K562 (cell line): Measurements from ENCODE around the gene ABCC1. TPM values are rescaled to one million over a fixed set of nuclear protein-coding genes. Genes with fewer than 3 reads are reported as not detected.

Experiments used
- GABPB1 ChIP-seq: sonication (generic); formaldehyde crosslinking; IDR thresholded peaks from 2 replicates; pipeline ENCODE4 v1.8.0; 2022; ENCODE audit warnings: mild to moderate bottlenecking, missing genetic modification reagents
- GATAD2A ChIP-seq: fragments of 450-650 bp; IDR thresholded peaks from 2 replicates; pipeline ENCODE4 v1.6.1; 2017
- HDAC3 ChIP-seq: fragments of 450-650 bp; IDR thresholded peaks from 2 replicates; pipeline ENCODE4 v1.6.1; 2018; ENCODE audit warnings: borderline replicate concordance, mild to moderate bottlenecking, moderate library complexity; ENCODE audit not compliant: partially characterized antibody
- HDAC8 ChIP-seq: fragments of 450-650 bp; IDR thresholded peaks from 2 replicates; pipeline ENCODE4 v1.6.1; 2016; ENCODE audit warnings: mild to moderate bottlenecking, missing genetic modification characterization, moderate library complexity, missing compliant biosample characterization
- HIVEP1 ChIP-seq: fragments of 250-450 bp; sonication (Bioruptor Pico); IDR thresholded peaks from 2 replicates; pipeline ENCODE4 v1.4.0; 2020; ENCODE audit warnings: mild to moderate bottlenecking
- JUNB ChIP-seq: fragments of 450-650 bp; formaldehyde crosslinking; conservative IDR thresholded peaks from 2 replicates; pipeline ENCODE4 v1.4.0; 2020; ENCODE audit warnings: mild to moderate bottlenecking
- MCM3 ChIP-seq: fragments of 450-650 bp; IDR thresholded peaks from 2 replicates; pipeline ENCODE4 v1.6.1; 2016
- PHB2 ChIP-seq: fragments of 450-650 bp; IDR thresholded peaks from 2 replicates; pipeline ENCODE4 v1.6.1; 2017; ENCODE audit warnings: low read depth
- SRSF7 ChIP-seq: fragments of 200-400 bp; formaldehyde crosslinking; optimal IDR thresholded peaks from 2 replicates; pipeline ENCODE3; 2017; ENCODE audit warnings: mild to moderate bottlenecking, low read depth, low read length
- ZKSCAN8 ChIP-seq: fragments of 200-800 bp; sonication (Bioruptor generic); IDR thresholded peaks from 2 replicates; pipeline ENCODE4 v1.6.1; 2016; ENCODE audit warnings: missing genetic modification characterization, missing compliant biosample characterization
- ZNF239 ChIP-seq: fragments of 250-450 bp; sonication (Bioruptor Pico); IDR thresholded peaks from 2 replicates; pipeline ENCODE4 v1.4.0; 2020; ENCODE audit warnings: mild to moderate bottlenecking
- ZNF282 ChIP-seq: sonication (generic); formaldehyde crosslinking; IDR thresholded peaks from 2 replicates; pipeline ENCODE4 v1.8.1; 2023; ENCODE audit warnings: missing genetic modification reagents
- ZNF316 ChIP-seq: fragments of 450-650 bp; IDR thresholded peaks from 2 replicates; pipeline ENCODE4 v1.6.1; 2016
- ZNF445 ChIP-seq: fragments of 250-450 bp; sonication (Bioruptor Pico); IDR thresholded peaks from 2 replicates; pipeline ENCODE4 v1.4.0; 2020; ENCODE audit warnings: low read depth, mild to moderate bottlenecking, moderate library complexity
- polyA plus RNA-seq, 8 experiments: library from polyadenylated mRNA; depleted of rRNA in 4 of 8; stranded (reverse) in 5 of 8; unstranded in 3 of 8; fragments of >200 nt; fragmentation: Nextera tagmentation in 2 of 8; fragmentation: Illumina TruSeq in 1 of 8; extraction: Ambion mirVana in 2 of 8; extraction: Trizol in 1 of 8; gene quantifications; 2 replicates each; pipeline versions ENCODE4 v1.2.1 to v1.2.3, GENCODE V29; 2011 to 2014; ENCODE audit warnings: inconsistent platforms in 1 of 8, missing spikeins in 1 of 8
- total RNA-seq, 7 experiments: library from RNA; depleted of rRNA in 6 of 7; stranded (reverse); fragments of >200 nt in 6 of 7; fragmentation: Illumina TruSeq in 2 of 7; extraction: Trizol in 2 of 7; gene quantifications; 2 replicates each; pipeline versions ENCODE4 v1.2.1 to v1.2.3, GENCODE V29; 2011 to 2021; ENCODE audit warnings: low replicate concordance in 1 of 7
- TF ChIP-seq, protein P1 (sequence below), 2 experiments: IDR thresholded peaks; 2 replicates each; pipeline ENCODE4 v1.6.1; 2012; ENCODE audit warnings: improper control_type of control experiment in 2 of 2, low read depth in 2 of 2, low read length in 2 of 2, borderline replicate concordance in 1 of 2
- TF ChIP-seq, protein P2 (sequence below), 2 experiments: fragments of 200-800 bp in 1 of 2; sonication (Bioruptor generic) in 1 of 2; sonication (generic) in 1 of 2; formaldehyde crosslinking in 1 of 2; IDR thresholded peaks in 1 of 2; conservative IDR thresholded peaks in 1 of 2; 2 replicates each; pipeline versions ENCODE4 v1.5.0 to v1.6.1; 2016 to 2020; ENCODE audit warnings: missing compliant biosample characterization in 1 of 2, missing genetic modification characterization in 1 of 2, missing genetic modification reagents in 1 of 2
- TF ChIP-seq, protein P3 (sequence below): fragments of 450-650 bp; formaldehyde crosslinking; conservative IDR thresholded peaks from 2 replicates; pipeline ENCODE4 v1.4.0; 2022; ENCODE audit warnings: mild to moderate bottlenecking, missing genetic modification characterization
- TF ChIP-seq, protein P4 (sequence below): fragments of 450-650 bp; IDR thresholded peaks from 2 replicates; pipeline ENCODE4 v1.6.1; 2017; ENCODE audit warnings: antibody characterized with exemption

The ABCC1 gene
- total and polyA plus RNA-seq, 9 of the 15 experiments (the other 6 are each of a cell fraction or from before 2014, with no cell fraction given), result 3.9 to 41.6 (median 10.0) TPM

DNA sequence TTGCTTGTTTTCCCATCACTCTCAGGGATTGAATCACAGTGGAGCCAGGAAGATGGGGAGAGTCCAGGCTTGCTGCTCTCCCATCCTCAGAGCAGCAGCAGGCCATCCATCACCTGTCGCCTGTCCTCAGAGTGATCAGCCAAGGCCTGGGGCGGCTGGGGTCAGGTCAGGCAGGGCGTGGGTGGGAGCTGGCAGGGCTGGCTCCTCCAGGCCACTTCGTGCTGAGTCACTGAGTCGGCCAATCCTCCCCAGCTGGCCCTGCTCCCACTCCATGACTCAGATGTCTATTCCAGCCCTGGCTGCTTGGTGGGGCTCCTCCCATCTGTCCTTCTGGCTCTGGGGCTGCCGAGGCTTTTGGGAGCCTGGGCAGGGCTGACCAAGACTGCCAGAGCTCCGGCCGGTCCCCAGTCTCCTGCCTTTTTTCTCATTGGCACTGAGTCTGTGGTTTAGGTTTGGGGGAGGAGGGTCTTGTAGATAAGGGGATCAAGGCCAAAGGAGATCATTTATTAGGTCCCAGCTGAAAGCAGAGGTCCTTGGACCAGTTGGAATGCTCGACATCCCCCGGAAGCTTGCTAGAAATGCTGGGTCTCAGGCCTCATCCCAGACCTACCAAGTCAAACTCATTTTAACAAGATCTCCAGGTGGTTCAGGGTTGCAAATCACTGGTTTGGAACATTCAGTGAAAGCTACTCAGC is 72.7 kb downstream of the ABCC1 start (continued):
- TF ChIP-seq MCM3 (no peak), HIVEP1 (CRISPR knock-in tag) (0 out of 2 replicates have a peak, but pooled peaks have one; percentile 7), JUNB (CRISPR knock-in tag) (peak; percentile 91), ZNF445 (CRISPR knock-in tag) (peak; percentile 13; the same call in 1 of the 2 replicates), ZNF282 (CRISPR knock-in tag) (peak; percentile 92; the same call in 1 of the 2 replicates), SRSF7 (no peak), ZKSCAN8 (0 out of 2 replicates have a peak, but pooled peaks have one; percentile 53), ZNF239 (peak; percentile 1; the same call in 1 of the 2 replicates), PHB2 (no peak), GABPB1 (CRISPR knock-in tag) (peak; percentile 35; the same call in 1 of the 2 replicates), HDAC8 (tag) (0 out of 2 replicates have a peak, but pooled peaks have one; percentile 35), GATAD2A (peak; percentile 46; the same call in 1 of the 2 replicates), HDAC3 (peak; percentile 85), ZNF316 (peak; percentile 99)
- TF ChIP-seq, protein P1, sequence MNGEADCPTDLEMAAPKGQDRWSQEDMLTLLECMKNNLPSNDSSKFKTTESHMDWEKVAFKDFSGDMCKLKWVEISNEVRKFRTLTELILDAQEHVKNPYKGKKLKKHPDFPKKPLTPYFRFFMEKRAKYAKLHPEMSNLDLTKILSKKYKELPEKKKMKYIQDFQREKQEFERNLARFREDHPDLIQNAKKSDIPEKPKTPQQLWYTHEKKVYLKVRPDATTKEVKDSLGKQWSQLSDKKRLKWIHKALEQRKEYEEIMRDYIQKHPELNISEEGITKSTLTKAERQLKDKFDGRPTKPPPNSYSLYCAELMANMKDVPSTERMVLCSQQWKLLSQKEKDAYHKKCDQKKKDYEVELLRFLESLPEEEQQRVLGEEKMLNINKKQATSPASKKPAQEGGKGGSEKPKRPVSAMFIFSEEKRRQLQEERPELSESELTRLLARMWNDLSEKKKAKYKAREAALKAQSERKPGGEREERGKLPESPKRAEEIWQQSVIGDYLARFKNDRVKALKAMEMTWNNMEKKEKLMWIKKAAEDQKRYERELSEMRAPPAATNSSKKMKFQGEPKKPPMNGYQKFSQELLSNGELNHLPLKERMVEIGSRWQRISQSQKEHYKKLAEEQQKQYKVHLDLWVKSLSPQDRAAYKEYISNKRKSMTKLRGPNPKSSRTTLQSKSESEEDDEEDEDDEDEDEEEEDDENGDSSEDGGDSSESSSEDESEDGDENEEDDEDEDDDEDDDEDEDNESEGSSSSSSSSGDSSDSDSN (IDR thresholded peaks at IDR 0.05; ENCODE audit: borderline replicate concordance in 1 of 2, low read depth in 2 of 2, low read length in 2 of 2), result peak in 1 of 2 experiments; percentile 65; a peak in 1 of 4 replicates
- TF ChIP-seq, protein P2, sequence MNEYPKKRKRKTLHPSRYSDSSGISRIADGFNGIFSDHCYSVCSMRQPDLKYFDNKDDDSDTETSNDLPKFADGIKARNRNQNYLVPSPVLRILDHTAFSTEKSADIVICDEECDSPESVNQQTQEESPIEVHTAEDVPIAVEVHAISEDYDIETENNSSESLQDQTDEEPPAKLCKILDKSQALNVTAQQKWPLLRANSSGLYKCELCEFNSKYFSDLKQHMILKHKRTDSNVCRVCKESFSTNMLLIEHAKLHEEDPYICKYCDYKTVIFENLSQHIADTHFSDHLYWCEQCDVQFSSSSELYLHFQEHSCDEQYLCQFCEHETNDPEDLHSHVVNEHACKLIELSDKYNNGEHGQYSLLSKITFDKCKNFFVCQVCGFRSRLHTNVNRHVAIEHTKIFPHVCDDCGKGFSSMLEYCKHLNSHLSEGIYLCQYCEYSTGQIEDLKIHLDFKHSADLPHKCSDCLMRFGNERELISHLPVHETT (CRISPR knock-in tag; conservative IDR thresholded peaks at IDR 0.05 in 1 of 2, IDR thresholded peaks at IDR 0.05 in 1 of 2), result peak in 1 of 2 experiments; percentile 77; a peak in 2 of 4 replicates
- TF ChIP-seq, protein P3, sequence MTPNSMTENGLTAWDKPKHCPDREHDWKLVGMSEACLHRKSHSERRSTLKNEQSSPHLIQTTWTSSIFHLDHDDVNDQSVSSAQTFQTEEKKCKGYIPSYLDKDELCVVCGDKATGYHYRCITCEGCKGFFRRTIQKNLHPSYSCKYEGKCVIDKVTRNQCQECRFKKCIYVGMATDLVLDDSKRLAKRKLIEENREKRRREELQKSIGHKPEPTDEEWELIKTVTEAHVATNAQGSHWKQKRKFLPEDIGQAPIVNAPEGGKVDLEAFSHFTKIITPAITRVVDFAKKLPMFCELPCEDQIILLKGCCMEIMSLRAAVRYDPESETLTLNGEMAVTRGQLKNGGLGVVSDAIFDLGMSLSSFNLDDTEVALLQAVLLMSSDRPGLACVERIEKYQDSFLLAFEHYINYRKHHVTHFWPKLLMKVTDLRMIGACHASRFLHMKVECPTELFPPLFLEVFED, result no peak; the same call in 1 of the 2 replicates
- TF ChIP-seq, protein P4, sequence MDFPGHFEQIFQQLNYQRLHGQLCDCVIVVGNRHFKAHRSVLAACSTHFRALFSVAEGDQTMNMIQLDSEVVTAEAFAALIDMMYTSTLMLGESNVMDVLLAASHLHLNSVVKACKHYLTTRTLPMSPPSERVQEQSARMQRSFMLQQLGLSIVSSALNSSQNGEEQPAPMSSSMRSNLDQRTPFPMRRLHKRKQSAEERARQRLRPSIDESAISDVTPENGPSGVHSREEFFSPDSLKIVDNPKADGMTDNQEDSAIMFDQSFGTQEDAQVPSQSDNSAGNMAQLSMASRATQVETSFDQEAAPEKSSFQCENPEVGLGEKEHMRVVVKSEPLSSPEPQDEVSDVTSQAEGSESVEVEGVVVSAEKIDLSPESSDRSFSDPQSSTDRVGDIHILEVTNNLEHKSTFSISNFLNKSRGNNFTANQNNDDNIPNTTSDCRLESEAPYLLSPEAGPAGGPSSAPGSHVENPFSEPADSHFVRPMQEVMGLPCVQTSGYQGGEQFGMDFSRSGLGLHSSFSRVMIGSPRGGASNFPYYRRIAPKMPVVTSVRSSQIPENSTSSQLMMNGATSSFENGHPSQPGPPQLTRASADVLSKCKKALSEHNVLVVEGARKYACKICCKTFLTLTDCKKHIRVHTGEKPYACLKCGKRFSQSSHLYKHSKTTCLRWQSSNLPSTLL, result 0 out of 2 replicates have a peak, but pooled peaks have one; percentile 50
